H9 (cell line): ENCODE data around the gene USP22. TPM values are rescaled to one million over a fixed set of nuclear protein-coding genes. Genes with fewer than 3 reads are reported as not detected.
A peak's percentile ranks its signal among the peaks of the same experiment; 100 is the strongest.

Experiments used
- DNase-seq: peaks from one replicate; pipeline ENCODE4 v3.0.0-alpha.2; 2017
- H2AFZ ChIP-seq: one replicate; pipeline ENCODE4 v1.6.1; 2013; ENCODE audit warnings: mild to moderate bottlenecking, low read length, control low read depth, moderate library complexity
- H2AK5ac ChIP-seq: 2 replicates; pipeline ENCODE4 v1.6.1; 2013; ENCODE audit warnings: low read length, control low read depth, mixed read lengths; ENCODE audit not compliant: insufficient read length
- H2BK120ac ChIP-seq: one replicate; pipeline ENCODE4 v1.6.1; 2013; ENCODE audit warnings: low read depth, mild to moderate bottlenecking, low read length, control low read depth, inconsistent platforms; ENCODE audit not compliant: poor library complexity, severe bottlenecking
- H2BK12ac ChIP-seq: 2 replicates; pipeline ENCODE4 v1.6.1; 2013; ENCODE audit warnings: low read length, control low read depth, mixed read lengths, low read depth; ENCODE audit not compliant: insufficient read length
- H2BK15ac ChIP-seq: 2 replicates; pipeline ENCODE4 v1.6.1; 2013; ENCODE audit warnings: low read depth, low read length, control low read depth
- H2BK20ac ChIP-seq: one replicate; pipeline ENCODE4 v1.6.1; 2013; ENCODE audit warnings: low read depth, mild to moderate bottlenecking, low read length, control low read depth, inconsistent platforms; ENCODE audit not compliant: poor library complexity, severe bottlenecking
- H2BK5ac ChIP-seq: 2 replicates; pipeline ENCODE4 v1.6.1; 2013; ENCODE audit warnings: low read length, control low read depth, mixed read lengths; ENCODE audit not compliant: insufficient read length
- H3K14ac ChIP-seq: 2 replicates; pipeline ENCODE4 v1.6.1; 2013; ENCODE audit warnings: low read length, control low read depth; ENCODE audit not compliant: insufficient read depth
- H3K18ac ChIP-seq: 2 replicates; pipeline ENCODE4 v1.6.1; 2013; ENCODE audit warnings: low read depth, mild to moderate bottlenecking, mixed read lengths, low read length, control low read depth; ENCODE audit not compliant: insufficient read length
- H3K23ac ChIP-seq: 2 replicates; pipeline ENCODE4 v1.6.1; 2013; ENCODE audit warnings: low read length, control low read depth, mixed read lengths, low read depth; ENCODE audit not compliant: insufficient read length
- H3K23me2 ChIP-seq: 2 replicates; pipeline ENCODE4 v1.6.1; 2013; ENCODE audit warnings: low read depth, mild to moderate bottlenecking, mixed read lengths, low read length, control low read depth; ENCODE audit not compliant: insufficient read length, poor library complexity, severe bottlenecking
- H3K27ac ChIP-seq: 2 replicates; pipeline ENCODE4 v1.5.1; 2013; ENCODE audit warnings: low read length, control low read depth, mixed read lengths, low read depth; ENCODE audit not compliant: insufficient read length
- H3K27me3 ChIP-seq: 2 replicates; pipeline ENCODE4 v1.6.1; 2013; ENCODE audit warnings: low read length, control low read depth, inconsistent platforms; ENCODE audit not compliant: insufficient read depth
- H3K4ac ChIP-seq: 2 replicates; pipeline ENCODE4 v1.6.1; 2013; ENCODE audit warnings: low read depth, mild to moderate bottlenecking, control low read depth, inconsistent platforms, low read length, moderate library complexity
- H3K4me1 ChIP-seq: 2 replicates; pipeline ENCODE4 v1.6.1; 2013; ENCODE audit warnings: low read length, control low read depth, inconsistent platforms; ENCODE audit not compliant: insufficient read depth
- H3K4me2 ChIP-seq: 2 replicates; pipeline ENCODE4 v1.6.1; 2013; ENCODE audit warnings: low read length, control low read depth, mixed read lengths; ENCODE audit not compliant: insufficient read length, insufficient read depth
- H3K56ac ChIP-seq: 2 replicates; pipeline ENCODE4 v1.6.1; 2013; ENCODE audit warnings: low read depth, mild to moderate bottlenecking, mixed read lengths, low read length, control low read depth; ENCODE audit not compliant: insufficient read length
- H3K79me1 ChIP-seq: 2 replicates; pipeline ENCODE4 v1.6.1; 2013; ENCODE audit warnings: low read depth, mild to moderate bottlenecking, moderate library complexity, low read length, control low read depth, inconsistent platforms; ENCODE audit not compliant: insufficient read depth, poor library complexity, severe bottlenecking
- H3K79me2 ChIP-seq: 2 replicates; pipeline ENCODE4 v1.6.1; 2013; ENCODE audit warnings: low read length, control low read depth, inconsistent platforms; ENCODE audit not compliant: insufficient read depth
- H3K9ac ChIP-seq: 2 replicates; pipeline ENCODE4 v1.6.1; 2013; ENCODE audit warnings: low read length, control low read depth, mixed read lengths; ENCODE audit not compliant: insufficient read length; ENCODE audit errors: extremely low read depth
- H3K9me3 ChIP-seq: one replicate; pipeline ENCODE4 v1.6.1; 2013; ENCODE audit warnings: low read depth, low read length, inconsistent platforms; ENCODE audit not compliant: control insufficient read depth
- H3T11ph ChIP-seq: one replicate; pipeline ENCODE4 v1.6.1; 2013; ENCODE audit warnings: mild to moderate bottlenecking, low read length, control low read depth, inconsistent platforms
- H4K20me1 ChIP-seq: one replicate; pipeline ENCODE4 v1.6.1; 2013; ENCODE audit not compliant: control insufficient read depth, insufficient read length, insufficient read depth
- H4K5ac ChIP-seq: 2 replicates; pipeline ENCODE4 v1.6.1; 2013; ENCODE audit warnings: low read depth, mild to moderate bottlenecking, mixed read lengths, low read length, control low read depth; ENCODE audit not compliant: insufficient read length
- H4K8ac ChIP-seq: replicated peaks from 2 replicates; pipeline ENCODE4 v1.6.1; 2013; ENCODE audit warnings: low read length, control low read depth, mixed read lengths, low read depth; ENCODE audit not compliant: insufficient read length
- H4K91ac ChIP-seq: 2 replicates; pipeline ENCODE4 v1.6.1; 2013; ENCODE audit warnings: low read depth, mild to moderate bottlenecking, moderate library complexity, mixed read lengths, low read length, control low read depth; ENCODE audit not compliant: insufficient read length
- H3K27ac Mint-ChIP-seq, 3 experiments: 2 replicates in 2 of 3; 3 replicates in 1 of 3; pipeline ENCODE4 v1.8.0; 2020 to 2021; ENCODE audit warnings: mixed read lengths in 3 of 3, mild to moderate bottlenecking in 1 of 3, moderate library complexity in 1 of 3
- H3K27me3 Mint-ChIP-seq: 2 replicates; pipeline ENCODE4 v1.8.0; 2021; ENCODE audit warnings: low read depth, mild to moderate bottlenecking, moderate library complexity, mixed read lengths
- H3K36me3 Mint-ChIP-seq, 3 experiments: 2 replicates in 2 of 3; 3 replicates in 1 of 3; pipeline ENCODE4 v1.8.0; 2020 to 2021; ENCODE audit warnings: low read depth in 3 of 3, mixed read lengths in 3 of 3; ENCODE audit not compliant: insufficient read depth in 1 of 3
- H3K4me1 Mint-ChIP-seq, 2 experiments: 2 replicates each; pipeline ENCODE4 v1.8.0; 2020; ENCODE audit warnings: mixed read lengths in 2 of 2
- H3K4me3 Mint-ChIP-seq, 2 experiments: 2 replicates in 1 of 2; 3 replicates in 1 of 2; pipeline ENCODE4 v1.8.0; 2020 to 2021; ENCODE audit warnings: mild to moderate bottlenecking in 2 of 2, mixed read lengths in 2 of 2, moderate library complexity in 1 of 2
- H3K9me3 Mint-ChIP-seq, 2 experiments: 2 replicates in 1 of 2; 3 replicates in 1 of 2; pipeline ENCODE4 v1.8.0; 2020; ENCODE audit warnings: mild to moderate bottlenecking in 2 of 2, mixed read lengths in 2 of 2, moderate library complexity in 1 of 2
- CTCF ChIP-seq: fragments of 200-600 bp; sonication (generic); conservative IDR thresholded peaks from 3 replicates; pipeline ENCODE4 v1.8.0; 2021; ENCODE audit warnings: antibody characterized with exemption, mild to moderate bottlenecking
- WGBS: extraction: QIAGEN DNeasy Blood & Tissue Kit; methylation state at CpG from one replicate; pipeline ENCODE4 v1.1.7; 2013; ENCODE audit warnings: missing lambda C conversion rate, low lambda C conversion rate, mixed read lengths; ENCODE audit not compliant: insufficient read length; ENCODE audit errors: extremely low coverage; 5-methylcytosine and 5-hydroxymethylcytosine counted together
- total RNA-seq: library from RNA; stranded (reverse); gene quantifications from 2 replicates; pipeline ENCODE4 v1.2.1, GENCODE V29; 2021

Gene USP22
- total RNA-seq, 1 experiment from 2014 or later, result 345 TPM

- Histone ChIP-seq H3K4ac (no peak overlapping the region), H2BK12ac (no peak overlapping the region), H2AK5ac (no peak overlapping the region), H3K4me1 (peaks cover 2% of the 10 kb centered on the region; the same call in 1 of the 2 replicates), H4K20me1 (no peaks in the 10 kb centered on the region), H3T11ph (no peak overlapping the region), H2BK120ac (no peak overlapping the region), H3K27me3 (no peaks in the 10 kb centered on the region), H3K18ac (no peak overlapping the region), H3K23me2 (no peaks in the 10 kb centered on the region), H3K4me2 (no peak overlapping the region), H2AFZ (no peak overlapping the region), H3K23ac (no peak overlapping the region), H4K91ac (no peak overlapping the region), H3K9ac (no peak overlapping the region), H3K79me1 (no peaks in the 10 kb centered on the region), H3K79me2 (no peaks in the 10 kb centered on the region), H2BK15ac (no peak overlapping the region), H3K9me3 (no peaks in the 10 kb centered on the region), H3K27ac (no peak overlapping the region), H3K56ac (no peak overlapping the region), H2BK5ac (no peak overlapping the region), H4K5ac (no peak overlapping the region), H2BK20ac (no peak overlapping the region), H3K14ac (no peak overlapping the region), H4K8ac (no peak overlapping the region)
- H3K27me3 Mint-ChIP-seq, result no peaks in the 10 kb centered on the region; the same call in 1 of the 2 replicates
- no CpG with 5 or more reads among the region's 7 CpGs for WGBS
- peaks cover 0 to 4% of the 10 kb centered on the region in 2 experiments; a peak in 3 of 5 replicates for H3K9me3 Mint-ChIP-seq
- H3K4me1 Mint-ChIP-seq, result peaks cover 8 to 17% of the 10 kb centered on the region in 2 experiments
- DNase-seq, result no peak
- peaks cover 9 to 14% (median 13%) of the 10 kb centered on the region in 3 experiments; a peak in 6 of 7 replicates for H3K36me3 Mint-ChIP-seq
- H3K4me3 Mint-ChIP-seq, result no peak overlapping the region
- peak overlapping the region in 1 of 3 experiments; percentile 66; a peak in 1 of 7 replicates for H3K27ac Mint-ChIP-seq
- TF ChIP-seq CTCF, result no peak
These were observed 53.3 kb downstream of the USP22 start for GRCh38 chr17:20989481-20989880.
